DND-41 (cell line): ENCODE results near the gene NSMF.

Experiments used
- CTCF ChIP-seq: IDR thresholded peaks from 2 replicates; pipeline ENCODE4 v1.5.1; 2012; ENCODE audit warnings: borderline replicate concordance, low read length, moderate library complexity, mild to moderate bottlenecking; ENCODE audit not compliant: poor library complexity, severe bottlenecking; ENCODE audit errors: extremely low read depth
- EZH2 ChIP-seq: IDR thresholded peaks from 3 replicates; pipeline ENCODE4 v1.6.1; 2012; ENCODE audit warnings: borderline replicate concordance, low read depth, mild to moderate bottlenecking, moderate library complexity, low read length, inconsistent platforms; ENCODE audit not compliant: severe bottlenecking

- no peak for TF ChIP-seq CTCF
- TF ChIP-seq EZH2: no peak
Observed at GRCh38 chr9:137452761-137453642, 6.1 kb downstream of the NSMF start.
